Adipose tissue (tissue), 3 donors: ENCODE results near the gene TPD52L1. TPM values are rescaled to one million over a fixed set of nuclear protein-coding genes. Genes with fewer than 3 reads are reported as not detected.

Experiments
- H3K27ac ChIP-seq: one replicate; pipeline ENCODE4 v1.5.1; 2013; ENCODE audit warnings: low read depth, low read length
- WGBS, 3 donors: extraction: QIAGEN DNeasy Blood & Tissue Kit; methylation state at CpG; one replicate each; pipeline ENCODE4 v1.1.7; 2013; 5-methylcytosine and 5-hydroxymethylcytosine counted together
- polyA plus RNA-seq, 3 donors: library from polyadenylated mRNA; stranded (reverse); fragments of 200-250 nt; gene quantifications; one replicate each; pipeline ENCODE4 v1.2.3, GENCODE V29; 2013
- donor health status: healthy with polysubstance abuse.
- donor health status: Bipolar disorder and iron deficiency.
- donor health status: healthy.

The TPD52L1 gene
- polyA plus RNA-seq, 3 donors, result 37.3 to 76.6 (median 38.3) TPM

GRCh38 chr6:125222531-125223455 lies 69.2 kb downstream of the TPD52L1 start:
- no peak overlapping the region for H3K27ac ChIP-seq
- WGBS, 3 donors, result 52 to 66% (median 59%) methylated on average over 4 of the region's 4 CpGs

GRCh38 chr6:125224231-125224861 lies 70.8 kb downstream of the TPD52L1 start:
- H3K27ac ChIP-seq, result no peak overlapping the region
- 52 to 56% (median 52%) methylated on average over 3 of the region's 3 CpGs for WGBS, 3 donors

- no peak overlapping the region for H3K27ac ChIP-seq
- WGBS, 3 donors, result 96 to 98% (median 97%) methylated on average over 6 of the region's 6 CpGs
Observed at GRCh38 chr6:125227244-125227643, 73.7 kb downstream of the TPD52L1 start.

- H3K27ac ChIP-seq, result no peak overlapping the region
- WGBS, 3 donors, result 54 to 73% (median 64%) methylated on average over 6 of the region's 6 CpGs
Observed at GRCh38 chr6:125228981-125229479, 75.5 kb downstream of the TPD52L1 start.

- 76 to 85% (median 81%) methylated on average over 3 of the region's 3 CpGs for WGBS, 3 donors
- H3K27ac ChIP-seq, result no peak overlapping the region
Observed at GRCh38 chr6:125230674-125231073, 77.1 kb downstream of the TPD52L1 start.

GRCh38 chr6:125231133-125231532 lies 77.6 kb downstream of the TPD52L1 start:
- 74 to 87% (median 86%) methylated on average over 1 of the region's 1 CpG for WGBS, 3 donors
- H3K27ac ChIP-seq, result no peak overlapping the region

- 78 to 90% (median 90%) methylated on average over 7 of the region's 7 CpGs for WGBS, 3 donors
- no peak overlapping the region for H3K27ac ChIP-seq
Observed at GRCh38 chr6:125231574-125232343, 78.2 kb downstream of the TPD52L1 start.

- WGBS, 3 donors, result 64 to 88% (median 83%) methylated on average over 1 of the region's 1 CpG
- no peak overlapping the region for H3K27ac ChIP-seq
Observed at GRCh38 chr6:125232466-125232865, 78.9 kb downstream of the TPD52L1 start.

GRCh38 chr6:125233202-125233601 lies 79.6 kb downstream of the TPD52L1 start:
- WGBS, 3 donors, result 64 to 82% (median 72%) methylated on average over 3 of the region's 3 CpGs
- no peak overlapping the region for H3K27ac ChIP-seq

- 77 to 80% (median 79%) methylated on average over 5 of the region's 5 CpGs for WGBS, 3 donors
Observed at GRCh38 chr6:125236536-125237327, 83.2 kb downstream of the TPD52L1 start.

GRCh38 chr6:125237764-125238163 lies 84.2 kb downstream of the TPD52L1 start:
- WGBS, 3 donors, result 92 to 94% (median 92%) methylated on average over 4 of the region's 4 CpGs
- no peak overlapping the region for H3K27ac ChIP-seq

More at GRCh38 chr6:125236536-125237327, 83.2 kb downstream of the TPD52L1 start:
- no peak overlapping the region for H3K27ac ChIP-seq

- no peak overlapping the region for H3K27ac ChIP-seq
- WGBS, 3 donors, result 92 to 98% (median 95%) methylated on average over 4 of the region's 4 CpGs
Observed at GRCh38 chr6:125245109-125245508, 91.5 kb downstream of the TPD52L1 start.

- 90 to 95% (median 90%) methylated on average over 7 of the region's 7 CpGs for WGBS, 3 donors
- H3K27ac ChIP-seq, result no peak overlapping the region
Observed at GRCh38 chr6:125245523-125246264, 92.1 kb downstream of the TPD52L1 start.

GRCh38 chr6:125246566-125246965 lies 93.0 kb downstream of the TPD52L1 start:
- no peak overlapping the region for H3K27ac ChIP-seq

GRCh38 chr6:125248136-125248535 lies 94.6 kb downstream of the TPD52L1 start:
- no peak overlapping the region for H3K27ac ChIP-seq
- WGBS, 3 donors, result 85 to 92% (median 86%) methylated on average over 7 of the region's 7 CpGs

GRCh38 chr6:125250511-125250910 lies 96.9 kb downstream of the TPD52L1 start:
- 47 to 92% (median 78%) methylated on average over 1 of the region's 1 CpG for WGBS, 3 donors
- no peak overlapping the region for H3K27ac ChIP-seq

GRCh38 chr6:125251516-125252220 lies 98.1 kb downstream of the TPD52L1 start:
- no peak overlapping the region for H3K27ac ChIP-seq
- WGBS, 3 donors, result 64 to 67% (median 64%) methylated on average over 6 of the region's 6 CpGs
